Liver (tissue), 9 donors: ENCODE measurements around the gene PRTFDC1. TPM values are rescaled to one million over a fixed set of nuclear protein-coding genes. Genes with fewer than 3 reads are reported as not detected.

Experiments
- DNase-seq: peaks from one replicate; pipeline ENCODE4 v3.0.0-alpha.2; 2017; ENCODE audit warnings: low spot score
- H3K27ac ChIP-seq, 2 donors: one replicate each; pipeline ENCODE4 v1.7.0; 2013; ENCODE audit warnings: inconsistent platforms in 2 of 2, low read length in 2 of 2, control low read depth in 1 of 2, low read depth in 1 of 2, mild to moderate bottlenecking in 1 of 2
- H3K27me3 ChIP-seq, 4 donors: one replicate each; pipeline versions ENCODE4 v1.6.1 to v1.7.0; 2013; ENCODE audit warnings: low read length in 3 of 4, inconsistent platforms in 1 of 4, mild to moderate bottlenecking in 1 of 4, moderate library complexity in 1 of 4; ENCODE audit not compliant: control insufficient read depth in 4 of 4, insufficient read depth in 4 of 4
- H3K36me3 ChIP-seq, 4 donors: one replicate each; pipeline versions ENCODE4 v1.6.1 to v1.7.0; 2013; ENCODE audit warnings: low read length in 3 of 4, mild to moderate bottlenecking in 3 of 4, low read depth in 1 of 4, moderate library complexity in 1 of 4; ENCODE audit not compliant: control insufficient read depth in 4 of 4, insufficient read depth in 3 of 4
- H3K4me1 ChIP-seq, 4 donors: one replicate each; pipeline versions ENCODE4 v1.6.1 to v1.7.0; 2013; ENCODE audit warnings: low read length in 3 of 4, mild to moderate bottlenecking in 3 of 4, moderate library complexity in 1 of 4; ENCODE audit not compliant: control insufficient read depth in 4 of 4, insufficient read depth in 4 of 4
- H3K4me3 ChIP-seq, 3 donors: one replicate each; pipeline versions ENCODE4 v1.6.1 to v1.7.0; 2013; ENCODE audit warnings: low read length in 3 of 3, control low read depth in 1 of 3, low read depth in 1 of 3, mild to moderate bottlenecking in 1 of 3
- H3K9ac ChIP-seq, 2 donors: one replicate each; pipeline ENCODE4 v1.7.0; 2013; ENCODE audit warnings: low read length in 2 of 2, mild to moderate bottlenecking in 2 of 2, moderate library complexity in 2 of 2, control low read depth in 1 of 2, low read depth in 1 of 2
- H3K9me3 ChIP-seq, 4 donors: one replicate each; pipeline versions ENCODE4 v1.6.1 to v1.7.0; 2013; ENCODE audit warnings: low read length in 3 of 4; ENCODE audit not compliant: control insufficient read depth in 4 of 4
- ATF3 ChIP-seq: IDR thresholded peaks from 2 replicates; pipeline ENCODE4 v1.6.1; 2016; ENCODE audit warnings: antibody characterized with exemption
- CTCF ChIP-seq: fragments of 150-350 bp; IDR thresholded peaks from 2 replicates; pipeline ENCODE4 v1.5.1; 2017; ENCODE audit warnings: improper control_type of control experiment, low read depth, low read length; ENCODE audit not compliant: missing input control
- EGR1 ChIP-seq, 2 donors: IDR thresholded peaks; 2 replicates each; pipeline ENCODE4 v1.6.1; 2016 to 2018; ENCODE audit warnings: antibody characterized with exemption in 2 of 2, low read depth in 2 of 2
- FOXA1 ChIP-seq: IDR thresholded peaks from 2 replicates; pipeline ENCODE4 v1.6.1; 2016; ENCODE audit warnings: antibody characterized with exemption
- FOXA2 ChIP-seq: IDR thresholded peaks from 2 replicates; pipeline ENCODE4 v1.6.1; 2016; ENCODE audit warnings: antibody characterized with exemption
- GABPA ChIP-seq, 2 donors: IDR thresholded peaks in 1 of 2; conservative IDR thresholded peaks in 1 of 2; 2 replicates each; pipeline ENCODE4 v1.6.1; 2016; ENCODE audit warnings: antibody characterized with exemption in 2 of 2, mild to moderate bottlenecking in 1 of 2, moderate library complexity in 1 of 2
- HNF4A ChIP-seq, 2 donors: conservative IDR thresholded peaks; 2 replicates each; pipeline ENCODE4 v1.6.1; 2016; ENCODE audit warnings: antibody characterized with exemption in 2 of 2, mild to moderate bottlenecking in 2 of 2
- HNF4G ChIP-seq: IDR thresholded peaks from 2 replicates; pipeline ENCODE4 v1.6.1; 2016; ENCODE audit warnings: antibody characterized with exemption
- JUND ChIP-seq, 2 donors: IDR thresholded peaks; 2 replicates each; pipeline ENCODE4 v1.6.1; 2016; ENCODE audit warnings: antibody characterized with exemption in 2 of 2
- MAX ChIP-seq: IDR thresholded peaks from 2 replicates; pipeline ENCODE4 v1.6.1; 2016; ENCODE audit warnings: antibody characterized with exemption
- NR2F2 ChIP-seq: IDR thresholded peaks from 2 replicates; pipeline ENCODE4 v1.6.1; 2016; ENCODE audit warnings: antibody characterized with exemption
- RAD21 ChIP-seq, 2 donors: IDR thresholded peaks; 2 replicates each; pipeline ENCODE4 v1.6.1; 2016; ENCODE audit warnings: antibody characterized with exemption in 2 of 2, mild to moderate bottlenecking in 2 of 2
- REST ChIP-seq: IDR thresholded peaks from 2 replicates; pipeline ENCODE4 v1.6.1; 2016; ENCODE audit warnings: antibody characterized with exemption, mild to moderate bottlenecking
- RXRA ChIP-seq, 2 donors: IDR thresholded peaks; 2 replicates each; pipeline ENCODE4 v1.6.1; 2017 to 2018; ENCODE audit warnings: antibody characterized with exemption in 2 of 2, mild to moderate bottlenecking in 1 of 2
- SP1 ChIP-seq: IDR thresholded peaks from 2 replicates; pipeline ENCODE4 v1.6.1; 2018; ENCODE audit warnings: antibody characterized with exemption, mild to moderate bottlenecking
- TAF1 ChIP-seq: conservative IDR thresholded peaks from 2 replicates; pipeline ENCODE4 v1.6.1; 2016; ENCODE audit warnings: antibody characterized with exemption, mild to moderate bottlenecking
- YY1 ChIP-seq: IDR thresholded peaks from 2 replicates; pipeline ENCODE4 v1.6.1; 2016; ENCODE audit warnings: antibody characterized with exemption, mild to moderate bottlenecking
- ZBTB33 ChIP-seq: IDR thresholded peaks from 2 replicates; pipeline ENCODE4 v1.6.1; 2016; ENCODE audit warnings: antibody characterized with exemption
- WGBS: extraction: QIAGEN DNeasy Blood & Tissue Kit; methylation state at CpG from one replicate; pipeline ENCODE4 v1.1.7; 2013; 5-methylcytosine and 5-hydroxymethylcytosine counted together
- polyA plus RNA-seq, 2 donors: library from polyadenylated mRNA; stranded (reverse) in 1 of 2; unstranded in 1 of 2; fragments of 200-250 nt in 1 of 2; fragments of >200 nt in 1 of 2; fragmentation: Nextera tagmentation in 1 of 2; extraction: Ambion mirVana in 1 of 2; gene quantifications; one replicate each; pipeline versions ENCODE4 v1.2.1 to v1.2.3, GENCODE V29; 2013 to 2015
- total RNA-seq, 2 donors: library from RNA; depleted of rRNA; stranded (reverse); fragments of >200 nt; gene quantifications; one replicate each; pipeline ENCODE4 v1.2.3, GENCODE V29; 2014
- donor health status: healthy.
- donor health status: healthy.
- donor health status: healthy.
- donor health status: healthy.
- donor health status: healthy.

The PRTFDC1 gene
- total and polyA plus RNA-seq, 4 donors, result 0.93 to 3.1 (median 1.9) TPM

- no peak overlapping the region for H3K9ac ChIP-seq
- WGBS, result 100% methylated on average over 1 of the region's 1 CpG
- TF ChIP-seq ZBTB33 (no peak), RAD21 (IDR thresholded peaks at IDR 0.05) (no peak), MAX (no peak), FOXA2 (no peak), CTCF (no peak), NR2F2 (no peak), SP1 (no peak), YY1 (no peak), EGR1 (IDR thresholded peaks at IDR 0.05; ENCODE audit: low read depth in 2 of 2) (no peak), FOXA1 (no peak), HNF4G (no peak), ATF3 (no peak), GABPA (IDR thresholded peaks at IDR 0.05 in 1 of 2, conservative IDR thresholded peaks at IDR 0.05 in 1 of 2) (no peak), TAF1 (no peak), REST (no peak), HNF4A (conservative IDR thresholded peaks at IDR 0.05) (no peak), RXRA (IDR thresholded peaks at IDR 0.05) (no peak), JUND (IDR thresholded peaks at IDR 0.05) (no peak)
- H3K4me3 ChIP-seq, result no peak overlapping the region
- no peaks in the 10 kb centered on the region for H3K27me3 ChIP-seq
- H3K4me1 ChIP-seq, result no peaks in the 10 kb centered on the region
- H3K36me3 ChIP-seq, result no peaks in the 10 kb centered on the region
- no peak overlapping the region for H3K27ac ChIP-seq
- H3K9me3 ChIP-seq, result no peaks in the 10 kb centered on the region
- no peak for DNase-seq
Observed at GRCh38 chr10:24889639-24890038, 62.8 kb downstream of the PRTFDC1 start.

- no peak overlapping the region for H3K27ac ChIP-seq
- no peaks in the 10 kb centered on the region for H3K4me1 ChIP-seq
- DNase-seq, result no peak
- no peaks in the 10 kb centered on the region for H3K9me3 ChIP-seq
- no peak overlapping the region for H3K4me3 ChIP-seq
- no peaks in the 10 kb centered on the region for H3K27me3 ChIP-seq
- H3K9ac ChIP-seq, result no peak overlapping the region
- 89% methylated on average over 2 of the region's 2 CpGs for WGBS
- no peaks in the 10 kb centered on the region for H3K36me3 ChIP-seq
- TF ChIP-seq FOXA1 (no peak), YY1 (no peak), GABPA (IDR thresholded peaks at IDR 0.05 in 1 of 2, conservative IDR thresholded peaks at IDR 0.05 in 1 of 2) (no peak), RAD21 (IDR thresholded peaks at IDR 0.05) (no peak), CTCF (no peak), JUND (IDR thresholded peaks at IDR 0.05) (no peak), TAF1 (no peak), REST (no peak), NR2F2 (no peak), SP1 (no peak), EGR1 (IDR thresholded peaks at IDR 0.05; ENCODE audit: low read depth in 2 of 2) (no peak), FOXA2 (no peak)
Observed at GRCh38 chr10:24887855-24888231, 64.6 kb downstream of the PRTFDC1 start.
